ENCODE measurements around the gene TTC14.

The TTC14 gene

DNA sequence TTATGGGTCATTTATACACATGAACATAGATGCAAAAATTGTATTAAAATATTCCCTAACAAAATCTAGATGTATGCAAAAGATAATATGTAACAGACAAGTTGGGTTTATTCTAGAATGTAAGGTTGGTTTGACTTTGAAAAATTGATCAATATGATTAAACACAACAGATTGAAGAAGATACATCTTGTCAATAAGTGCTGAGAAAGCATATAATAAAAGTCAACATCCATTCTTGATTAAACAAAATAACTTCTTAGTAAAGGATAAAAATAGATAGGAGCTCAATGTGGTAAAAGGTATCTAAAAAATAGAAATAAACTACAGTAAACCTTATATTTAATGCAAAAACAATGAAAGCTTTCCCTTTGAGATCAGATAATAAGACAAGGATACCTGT lies 39.0 kb downstream of the TTC14 start:
- no peak for DNase-seq

DNA sequence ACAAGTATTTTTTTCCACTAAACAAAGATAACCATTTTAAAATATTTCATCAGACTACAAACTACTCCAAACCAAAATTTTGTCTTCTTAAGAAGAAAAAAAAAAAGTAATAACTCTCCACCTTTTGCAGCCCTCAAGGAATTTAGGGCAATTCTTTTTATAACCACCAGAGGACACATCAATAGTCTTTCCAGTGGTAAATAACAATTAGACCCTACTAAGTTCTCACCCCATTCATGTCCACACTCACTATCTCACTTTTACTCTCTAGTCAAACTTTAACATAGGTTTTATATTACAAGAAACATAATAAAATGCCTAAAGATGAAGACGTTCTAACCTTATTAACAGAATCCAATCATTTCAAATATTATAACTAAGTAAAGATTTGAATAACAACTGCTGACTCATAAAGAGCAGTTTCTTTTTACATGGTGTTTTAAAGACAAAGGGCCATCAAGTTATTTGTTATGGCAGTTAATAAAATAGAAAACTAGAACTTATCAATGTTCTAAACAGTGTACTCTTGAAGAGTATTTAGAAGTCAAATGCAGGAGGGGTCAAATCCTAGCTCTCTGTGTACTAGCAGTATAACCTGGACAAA lies 44.3 kb downstream of the TTC14 start:
- DNase-seq: no peak

DNA sequence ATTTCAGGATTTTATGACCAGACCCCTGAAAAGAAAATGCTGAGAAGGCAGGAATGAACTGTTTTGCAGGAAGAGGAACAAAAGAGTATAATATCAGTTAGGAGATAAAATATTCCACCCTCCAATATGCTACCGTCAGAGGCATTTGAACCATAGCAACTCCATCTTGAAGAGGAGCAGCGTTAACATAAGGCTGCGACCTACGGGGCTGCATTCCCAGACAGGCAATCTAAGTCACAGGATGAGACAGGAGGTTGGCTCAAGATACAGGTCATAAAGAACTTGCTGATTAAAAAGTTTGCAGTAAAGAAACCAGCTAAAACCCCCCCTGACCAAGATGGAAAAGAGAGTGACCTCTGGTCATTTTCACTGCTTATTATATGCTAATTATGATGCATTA lies 54.4 kb downstream of the TTC14 start:
- no peak for DNase-seq

DNA sequence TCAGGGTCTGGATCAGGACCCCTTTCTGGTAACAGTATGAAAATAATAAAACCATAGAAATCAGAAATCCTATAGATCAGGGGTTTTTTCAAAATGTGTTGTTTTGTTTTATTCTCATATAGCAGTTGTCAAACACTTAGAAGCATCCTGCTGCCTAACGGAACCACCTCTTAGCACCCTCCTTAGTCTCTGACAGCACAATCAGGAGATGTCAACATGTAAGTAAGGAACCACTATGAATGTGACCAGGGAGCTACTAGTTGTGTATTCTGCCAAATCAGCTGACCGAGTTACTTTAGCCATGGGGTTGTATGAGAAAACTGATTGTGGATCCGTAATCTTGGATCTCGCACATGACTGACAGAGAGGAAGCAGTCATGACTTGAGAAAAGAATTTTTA lies 55.1 kb downstream of the TTC14 start:
- no peak for DNase-seq

All from activated CD4-positive, CD25-positive, alpha-beta regulatory T cell (primary cell).